GM12872 (cell line): Measurements from ENCODE around the gene RNF182.

Experiments used
- CTCF ChIP-seq: IDR thresholded peaks from 3 replicates; pipeline ENCODE4 v1.5.1; 2011; ENCODE audit warnings: low read depth, mild to moderate bottlenecking, low read length, moderate library complexity; ENCODE audit not compliant: insufficient read depth

Gene RNF182

GRCh38 chr6:13924949-13925881 is at the start of gene RNF182:
TSS of gene RNF182 (plus strand) at chr6:13924952. CDS start at chr6:13977120, 52,168 bp downstream.
- no peak for TF ChIP-seq CTCF

GRCh38 chr6:13877051-13877450 is 47.7 kb upstream of the RNF182 start:
- TF ChIP-seq CTCF, result no peak

- TF ChIP-seq CTCF, result no peak
These were observed 43.1 kb upstream of the RNF182 start for GRCh38 chr6:13881621-13882165.

- no peak for TF ChIP-seq CTCF
These were observed 40.8 kb upstream of the RNF182 start for GRCh38 chr6:13883966-13884365.

- no peak for TF ChIP-seq CTCF
These were observed 40.4 kb upstream of the RNF182 start for GRCh38 chr6:13884397-13884796.

GRCh38 chr6:13885601-13886000 is 39.2 kb upstream of the RNF182 start:
- TF ChIP-seq CTCF, result no peak

GRCh38 chr6:13886949-13887348 is 37.8 kb upstream of the RNF182 start:
- TF ChIP-seq CTCF, result no peak
